GM19468 (cell line): ENCODE results near the gene ATG4D.

Experiments
- ATAC-seq: cut with Tn5 transposase; IDR thresholded peaks from one replicate; pipeline ENCODE4 v1.9.1; 2021; ENCODE audit warnings: mild to moderate bottlenecking, moderate library complexity, moderate number of reproducible peaks; ENCODE audit not compliant: unreplicated experiment; ENCODE audit errors: extremely low read depth

Gene ATG4D

GRCh38 chr19:10543420-10544241 lies at the start of gene ATG4D:
TSS of gene ATG4D (plus strand) at chr19:10543904. CDS start at chr19:10544091, 187 bp downstream.
- ATAC-seq, result no peak

DNA sequence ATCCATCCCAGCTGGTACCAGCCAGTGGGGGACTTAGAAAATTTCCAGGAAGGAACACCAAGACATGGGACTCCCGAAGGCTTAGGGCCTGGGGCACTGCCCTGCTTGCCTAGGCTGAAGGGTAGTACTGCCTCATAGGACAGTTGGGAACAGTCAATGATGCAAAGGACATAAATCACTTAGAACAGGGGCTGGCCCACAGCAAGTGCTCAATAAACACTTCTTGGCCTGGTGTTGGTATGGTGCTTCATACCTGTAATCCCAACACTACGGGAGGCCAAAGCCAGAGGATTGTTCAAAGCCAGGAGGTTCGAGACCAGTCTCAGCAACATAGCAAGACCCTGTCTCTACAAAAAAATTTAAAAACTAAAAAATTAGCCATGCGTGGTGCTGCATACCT lies 46.3 kb upstream of the ATG4D start:
- no peak for ATAC-seq

DNA sequence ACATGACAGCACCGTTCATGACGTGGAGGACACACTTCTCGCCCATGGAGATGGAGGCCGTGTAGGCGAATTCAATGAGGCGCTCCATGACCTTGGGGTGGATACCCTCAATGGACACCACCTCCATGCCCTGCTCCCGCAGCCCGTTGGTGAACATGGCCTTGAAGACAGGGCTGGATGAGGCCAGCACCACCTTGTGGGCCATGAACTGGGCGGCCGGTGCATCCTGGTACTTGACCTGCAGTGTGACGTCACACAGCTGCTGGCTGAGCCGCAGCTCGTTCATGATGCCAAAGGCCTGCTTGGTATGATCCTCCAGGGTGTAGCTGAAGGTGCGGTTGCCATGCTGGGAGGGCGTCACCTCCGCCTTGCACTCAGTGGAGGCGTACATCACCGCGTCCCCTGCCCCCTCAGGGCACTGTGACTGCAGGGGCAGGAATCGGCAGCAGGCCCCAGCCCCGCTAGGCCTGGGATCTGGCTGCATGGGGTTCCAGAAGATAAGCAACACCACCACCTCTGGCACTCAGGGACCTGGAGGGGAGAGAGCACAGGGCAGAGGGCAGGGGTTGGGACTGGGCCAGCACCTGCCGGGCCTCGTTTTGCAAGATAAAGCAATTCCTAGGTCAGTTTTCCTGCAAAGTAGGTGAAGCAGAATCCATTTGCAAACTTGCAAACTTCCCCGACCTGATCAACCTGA lies 44.0 kb upstream of the ATG4D start:
- no peak for ATAC-seq

- no peak for ATAC-seq
These were observed 43.5 kb upstream of the ATG4D start for GRCh38 chr19:10500247-10500592.

- ATAC-seq, result peak; percentile 2
These were observed 41.7 kb upstream of the ATG4D start for GRCh38 chr19:10501971-10502523.

- peak; percentile 79 for ATAC-seq
These were observed 41.1 kb upstream of the ATG4D start for GRCh38 chr19:10502524-10503001.

- no peak for ATAC-seq
These were observed 40.5 kb upstream of the ATG4D start, which contains the start of gene KEAP1 for GRCh38 chr19:10503002-10503789. TSS of gene KEAP1 (minus strand) at chr19:10503356. CDS start at chr19:10500033, 3,323 bp downstream.

DNA sequence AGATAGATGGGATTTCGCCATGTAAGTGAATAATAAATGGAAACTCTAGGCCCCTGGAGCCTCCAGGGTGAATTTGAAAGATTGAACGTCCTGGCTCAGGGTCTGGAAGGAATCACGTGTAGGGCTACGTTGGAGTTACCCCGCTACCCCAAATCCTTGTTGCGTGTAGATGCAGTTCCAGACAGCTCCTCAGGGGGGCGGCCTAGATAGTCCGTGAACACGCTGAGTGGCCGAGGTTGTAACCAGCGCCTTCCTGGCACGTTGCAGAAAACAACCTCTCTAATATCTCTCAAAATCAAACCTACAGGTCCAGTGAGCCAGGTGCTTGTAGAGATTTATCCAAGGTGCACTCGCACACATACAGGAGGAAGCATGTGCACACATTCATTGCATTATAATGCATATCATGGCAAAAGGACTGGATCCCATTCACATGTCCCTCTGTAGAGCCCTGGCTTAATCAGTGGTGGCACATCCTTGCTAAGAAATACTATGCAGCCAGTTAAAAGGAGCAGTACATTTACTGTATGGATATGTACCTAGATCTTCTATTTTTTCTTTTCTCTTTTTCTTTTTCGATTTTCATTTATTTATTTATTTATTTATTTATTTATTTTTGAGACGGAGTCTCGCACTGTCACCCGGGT lies 38.0 kb upstream of the ATG4D start:
- no peak for ATAC-seq

GRCh38 chr19:10508036-10508435 lies 35.7 kb upstream of the ATG4D start:
- no peak for ATAC-seq

DNA sequence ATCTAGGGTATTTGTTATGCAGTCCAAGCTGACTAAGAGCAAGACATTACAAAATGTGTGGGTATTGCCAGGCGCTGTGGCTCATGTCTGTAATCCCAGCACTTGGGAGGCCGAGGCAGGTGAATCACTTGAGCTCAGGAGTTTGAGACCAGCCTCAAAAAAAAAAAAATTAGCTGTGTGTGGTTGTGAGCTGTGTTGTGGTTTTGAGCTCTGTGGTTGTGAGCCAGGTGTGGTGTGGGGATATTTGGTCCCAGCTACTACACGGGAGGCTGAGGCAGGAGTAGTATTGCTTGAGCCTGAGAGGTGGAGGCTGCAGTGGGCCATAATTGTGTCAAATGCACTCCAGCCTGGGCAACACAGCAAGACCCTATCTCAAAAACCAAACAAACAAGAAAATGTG lies 35.0 kb upstream of the ATG4D start:
- no peak for ATAC-seq

DNA sequence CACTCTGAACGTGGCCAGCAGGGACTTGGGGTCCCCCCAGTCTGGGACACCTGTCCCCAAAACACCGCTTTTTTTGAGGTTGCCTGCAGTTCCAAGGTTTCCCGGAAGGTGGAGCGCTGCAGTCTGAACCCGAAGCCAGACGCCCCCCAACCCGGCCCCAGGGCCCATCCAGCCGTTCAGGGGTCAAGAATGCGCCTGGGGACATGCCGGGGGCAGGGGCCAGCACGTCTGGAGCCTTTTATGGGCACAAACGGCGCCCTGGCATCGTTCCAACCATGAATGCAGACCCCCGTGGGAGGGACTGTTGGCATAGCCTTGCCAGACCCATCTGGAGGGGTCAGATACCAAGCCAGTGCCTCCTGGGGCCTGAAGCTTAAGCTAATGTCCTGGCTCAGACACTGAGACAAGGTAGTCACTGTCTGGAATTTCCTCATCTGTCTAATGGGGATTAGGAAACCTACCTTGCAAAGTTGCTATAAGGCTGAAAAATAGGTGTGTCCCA lies 33.4 kb upstream of the ATG4D start:
- no peak for ATAC-seq

GRCh38 chr19:10513223-10513622 lies 30.5 kb upstream of the ATG4D start:
- no peak for ATAC-seq

DNA sequence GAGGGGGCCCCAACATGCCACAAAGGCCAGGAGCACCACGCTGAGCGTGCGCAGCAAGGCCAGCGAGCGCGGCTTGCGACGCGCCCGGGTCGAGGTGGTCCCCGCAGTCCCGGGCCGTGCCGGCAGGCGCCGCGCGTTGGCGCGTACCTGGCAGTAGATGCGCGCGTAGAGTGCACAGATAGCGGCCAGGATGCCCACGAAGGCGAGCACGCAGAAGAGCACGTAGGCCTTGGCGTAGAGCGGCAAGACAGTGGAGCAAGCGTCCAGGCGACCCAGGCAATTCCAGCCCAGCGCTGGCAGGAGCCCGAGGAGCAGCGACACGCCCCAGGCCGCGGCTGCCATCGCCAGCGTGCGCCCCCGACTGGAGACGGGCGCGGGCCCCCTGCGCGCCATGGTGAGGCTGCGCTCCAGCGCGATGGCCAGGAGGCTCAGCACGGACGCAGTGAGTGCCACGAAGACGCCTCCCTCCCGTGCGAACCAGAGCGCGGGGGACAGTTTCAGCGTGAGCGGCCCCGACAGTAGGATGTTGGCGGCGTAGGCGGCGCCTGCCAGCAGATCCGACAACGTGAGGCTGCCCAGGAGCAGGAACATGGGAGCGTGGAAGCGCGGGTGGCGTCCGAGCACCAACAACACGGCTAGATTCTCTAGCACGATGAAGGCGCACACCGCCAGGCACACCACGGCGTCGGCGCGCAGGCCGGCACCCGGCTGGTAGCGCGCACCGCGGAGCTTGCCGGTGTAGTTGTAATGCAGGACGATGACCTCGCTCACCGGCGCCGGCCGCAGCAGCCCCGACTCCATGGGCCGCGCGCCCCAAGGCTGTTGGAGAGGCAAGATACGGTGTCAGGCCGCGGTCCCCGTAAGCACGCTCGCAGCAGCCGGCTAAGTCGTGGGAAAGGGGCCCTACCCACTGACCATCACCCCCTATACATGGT lies 29.2 kb upstream of the ATG4D start:
- ATAC-seq, result no peak

DNA sequence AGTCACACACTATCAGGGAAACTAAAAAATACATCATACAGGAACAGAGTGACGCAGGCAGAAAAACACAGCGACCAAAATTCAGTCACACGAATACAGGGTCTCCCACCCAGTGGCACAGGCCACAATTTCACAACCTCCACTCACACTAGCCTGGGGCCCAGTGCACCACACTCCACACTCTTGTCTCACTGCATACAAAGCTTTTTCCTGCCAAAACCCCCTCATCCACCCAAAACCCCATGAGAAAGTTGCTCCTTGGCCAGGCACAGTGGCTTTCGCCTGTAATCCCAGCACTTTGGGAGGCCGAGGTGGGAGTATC lies 27.7 kb upstream of the ATG4D start:
- ATAC-seq, result no peak

DNA sequence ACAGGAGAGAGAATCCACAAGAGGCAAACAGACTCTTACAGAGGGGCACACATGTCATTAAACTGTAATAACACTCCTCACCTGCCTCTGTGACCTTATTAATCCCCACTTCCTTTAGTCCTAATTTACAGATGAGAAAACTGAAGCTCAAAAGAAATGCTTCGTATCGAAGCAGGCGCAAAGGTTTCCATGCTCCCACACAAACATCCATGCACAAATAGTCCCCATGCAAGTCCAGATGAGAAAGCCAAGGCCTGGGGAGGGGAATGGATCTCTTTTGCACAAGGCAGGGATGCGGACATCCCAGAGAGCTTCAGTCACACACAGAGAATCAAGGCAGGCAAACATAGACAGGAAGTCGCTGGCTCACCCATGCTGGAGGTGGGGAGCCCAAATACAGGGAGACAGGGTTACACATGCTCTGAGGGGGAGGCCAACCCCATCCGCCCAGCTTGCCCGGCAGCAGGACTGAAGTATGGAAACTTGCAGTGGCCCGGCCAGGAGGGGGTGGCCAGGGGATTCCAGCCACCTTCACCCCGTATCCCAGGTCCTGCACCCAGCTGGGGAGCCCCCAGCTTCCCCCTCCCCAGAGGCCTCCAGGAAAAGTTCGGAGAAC lies 26.9 kb upstream of the ATG4D start:
- ATAC-seq, result no peak

DNA sequence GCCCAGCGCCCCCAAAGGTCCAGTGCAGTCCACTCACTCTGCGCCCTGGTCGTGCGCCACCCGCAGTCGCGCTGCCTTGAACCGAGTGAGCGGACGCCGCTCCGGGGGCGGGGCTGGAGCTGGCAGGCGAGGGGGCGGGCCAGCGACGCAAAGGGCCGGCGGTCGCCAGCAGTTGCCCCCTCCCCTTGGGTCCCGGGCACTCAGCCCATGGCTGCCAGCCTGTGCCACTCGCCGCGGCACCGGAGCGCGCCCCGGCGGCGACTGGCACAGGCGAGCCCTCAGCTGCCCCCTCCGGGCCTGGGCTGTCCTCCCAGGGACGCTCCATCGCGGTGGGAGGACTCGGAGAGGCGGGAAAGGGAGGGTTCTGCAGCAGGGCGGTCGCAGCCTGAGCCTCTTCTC lies 26.3 kb upstream of the ATG4D start, which contains the start of gene S1PR5:
TSS of gene S1PR5 (minus strand) at position 87 of the 399 bp plus-strand sequence. CDS start 2,436 bp downstream, outside the sequence.
- no peak for ATAC-seq

- no peak for ATAC-seq
These were observed 25.8 kb upstream of the ATG4D start for GRCh38 chr19:10517760-10518443.
